HEK293T (cell line): Measurements from ENCODE around the gene DCAF11.

Source experiments
- CTCF ChIA-PET: fragments of 350-600 bp; formaldehyde crosslinking; extraction: SDS; loops from one replicate; lab custom pipeline; 2021; ENCODE audit warnings: antibody characterized with exemption, inconsistent platforms; lab: Yijun Ruan, JAX
- POLR2A ChIA-PET: fragments of 350-600 bp; formaldehyde crosslinking; extraction: SDS; loops from one replicate; lab custom pipeline; 2020; ENCODE audit warnings: antibody characterized with exemption, inconsistent platforms; lab: Yijun Ruan, JAX
- DNase-seq: peaks from one replicate; pipeline ENCODE4 v3.0.0; 2012; ENCODE audit warnings: mixed read lengths; ENCODE audit errors: extremely low spot score
- ARNT ChIP-seq: fragments of 450-650 bp; IDR thresholded peaks from 2 replicates; pipeline ENCODE4 v1.6.1; 2017; ENCODE audit warnings: mild to moderate bottlenecking
- BHLHE40 ChIP-seq: fragments of 450-650 bp; IDR thresholded peaks from 2 replicates; pipeline ENCODE4 v1.6.1; 2016; ENCODE audit warnings: mild to moderate bottlenecking, moderate library complexity, borderline replicate concordance
- CTBP1 ChIP-seq: fragments of 450-650 bp; IDR thresholded peaks from 2 replicates; pipeline ENCODE4 v1.6.1; 2016; ENCODE audit warnings: borderline replicate concordance
- ELF4 ChIP-seq: fragments of 450-650 bp; IDR thresholded peaks from 2 replicates; pipeline ENCODE4 v1.6.1; 2017; ENCODE audit warnings: antibody characterized with exemption
- FOXA1 ChIP-seq: fragments of 450-650 bp; IDR thresholded peaks from 2 replicates; pipeline ENCODE4 v1.6.1; 2016; ENCODE audit warnings: mild to moderate bottlenecking
- FOXK2 ChIP-seq: fragments of 450-650 bp; IDR thresholded peaks from 2 replicates; pipeline ENCODE4 v1.6.1; 2016; ENCODE audit warnings: mild to moderate bottlenecking
- FOXM1 ChIP-seq: fragments of 450-650 bp; IDR thresholded peaks from 2 replicates; pipeline ENCODE4 v1.6.1; 2017; ENCODE audit warnings: mild to moderate bottlenecking, borderline replicate concordance
- HDGF ChIP-seq: fragments of 450-650 bp; IDR thresholded peaks from 2 replicates; pipeline ENCODE4 v1.6.1; 2017; ENCODE audit warnings: antibody characterized with exemption, borderline replicate concordance
- L3MBTL2 ChIP-seq: fragments of 450-650 bp; conservative IDR thresholded peaks from 2 replicates; pipeline ENCODE4 v1.6.1; 2016; ENCODE audit warnings: mild to moderate bottlenecking
- LEF1 ChIP-seq: fragments of 450-650 bp; IDR thresholded peaks from 2 replicates; pipeline ENCODE4 v1.6.1; 2017; ENCODE audit warnings: mild to moderate bottlenecking, borderline replicate concordance
- NFRKB ChIP-seq: fragments of 450-650 bp; IDR thresholded peaks from 2 replicates; pipeline ENCODE4 v1.6.1; 2016; ENCODE audit warnings: mild to moderate bottlenecking, moderate library complexity
- SP1 ChIP-seq: fragments of 450-650 bp; IDR thresholded peaks from 2 replicates; pipeline ENCODE4 v1.6.1; 2017
- SUZ12 ChIP-seq: fragments of 450-650 bp; IDR thresholded peaks from 2 replicates; pipeline ENCODE4 v1.6.1; 2016; ENCODE audit warnings: mild to moderate bottlenecking
- TARDBP ChIP-seq: fragments of 450-650 bp; IDR thresholded peaks from 2 replicates; pipeline ENCODE4 v1.6.1; 2016
- ZNF384 ChIP-seq: fragments of 450-650 bp; IDR thresholded peaks from 2 replicates; pipeline ENCODE4 v1.6.1; 2016
- TF ChIP-seq, protein P1 (sequence below): fragments of 450-650 bp; IDR thresholded peaks from 2 replicates; pipeline ENCODE4 v1.6.1; 2016

Gene DCAF11

DNA sequence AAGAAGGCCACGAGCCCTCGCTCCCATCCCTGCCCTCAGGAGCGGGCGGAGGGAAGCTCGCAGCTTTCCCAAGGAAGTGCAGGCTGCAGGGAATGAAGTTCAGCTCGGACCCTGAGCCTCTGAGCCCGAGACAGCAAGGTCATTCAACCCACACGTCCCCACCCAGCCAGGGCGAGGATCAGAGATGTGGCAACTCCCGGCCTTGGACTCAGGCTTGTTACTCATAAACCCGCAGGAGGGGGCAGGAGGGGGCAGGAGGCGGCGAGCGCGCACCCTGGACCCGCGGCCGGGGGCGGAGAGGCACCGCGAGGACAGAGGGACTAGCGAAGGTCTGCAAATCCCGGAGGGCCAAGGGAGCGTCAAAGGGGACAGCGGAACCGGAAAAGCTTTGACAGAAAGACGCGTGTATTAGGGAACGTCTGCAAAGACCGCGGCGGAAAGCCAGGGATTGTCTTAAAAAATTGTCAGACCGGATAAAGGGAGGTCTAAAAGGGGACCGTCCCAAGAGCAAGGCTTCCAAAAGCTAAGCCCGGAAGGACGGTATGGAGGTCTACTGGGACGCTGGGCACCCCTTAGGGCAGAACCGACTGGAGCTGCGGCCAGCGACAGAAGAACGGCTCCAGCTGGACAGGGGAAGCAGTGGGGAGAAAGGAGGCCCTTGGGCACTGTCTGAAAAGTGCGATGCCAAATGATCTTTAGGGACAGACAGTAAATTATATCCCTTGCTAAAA, 611 bp upstream of the DCAF11 start:
- ChIA-PET CTCF (interaction anchor here (0.6 to 3.9 kb wide), 6 partner anchors 20 to 323 kb away, joined by 3 to 30 read pairs (median 4); partner anchors contain the start of genes IRF9, PCK2 and RNF31), POLR2A (interaction anchor here (0.7 to 4.6 kb wide), 42 partner anchors 9 to 813 kb away, joined by 3 to 65 read pairs (median 6); partner anchors contain the start of genes CARMIL3, CHMP4A, EMC9 and IPO4)
- DNase-seq: peak; percentile 72
- no peak for TF ChIP-seq BHLHE40
- TF ChIP-seq ELF4: 0 out of 2 replicates have a peak, but pooled peaks have one; percentile 6
- peak; percentile 70 for TF ChIP-seq L3MBTL2
- TF ChIP-seq, protein P1, sequence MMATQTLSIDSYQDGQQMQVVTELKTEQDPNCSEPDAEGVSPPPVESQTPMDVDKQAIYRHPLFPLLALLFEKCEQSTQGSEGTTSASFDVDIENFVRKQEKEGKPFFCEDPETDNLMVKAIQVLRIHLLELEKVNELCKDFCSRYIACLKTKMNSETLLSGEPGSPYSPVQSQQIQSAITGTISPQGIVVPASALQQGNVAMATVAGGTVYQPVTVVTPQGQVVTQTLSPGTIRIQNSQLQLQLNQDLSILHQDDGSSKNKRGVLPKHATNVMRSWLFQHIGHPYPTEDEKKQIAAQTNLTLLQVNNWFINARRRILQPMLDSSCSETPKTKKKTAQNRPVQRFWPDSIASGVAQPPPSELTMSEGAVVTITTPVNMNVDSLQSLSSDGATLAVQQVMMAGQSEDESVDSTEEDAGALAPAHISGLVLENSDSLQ: no peak

DNA sequence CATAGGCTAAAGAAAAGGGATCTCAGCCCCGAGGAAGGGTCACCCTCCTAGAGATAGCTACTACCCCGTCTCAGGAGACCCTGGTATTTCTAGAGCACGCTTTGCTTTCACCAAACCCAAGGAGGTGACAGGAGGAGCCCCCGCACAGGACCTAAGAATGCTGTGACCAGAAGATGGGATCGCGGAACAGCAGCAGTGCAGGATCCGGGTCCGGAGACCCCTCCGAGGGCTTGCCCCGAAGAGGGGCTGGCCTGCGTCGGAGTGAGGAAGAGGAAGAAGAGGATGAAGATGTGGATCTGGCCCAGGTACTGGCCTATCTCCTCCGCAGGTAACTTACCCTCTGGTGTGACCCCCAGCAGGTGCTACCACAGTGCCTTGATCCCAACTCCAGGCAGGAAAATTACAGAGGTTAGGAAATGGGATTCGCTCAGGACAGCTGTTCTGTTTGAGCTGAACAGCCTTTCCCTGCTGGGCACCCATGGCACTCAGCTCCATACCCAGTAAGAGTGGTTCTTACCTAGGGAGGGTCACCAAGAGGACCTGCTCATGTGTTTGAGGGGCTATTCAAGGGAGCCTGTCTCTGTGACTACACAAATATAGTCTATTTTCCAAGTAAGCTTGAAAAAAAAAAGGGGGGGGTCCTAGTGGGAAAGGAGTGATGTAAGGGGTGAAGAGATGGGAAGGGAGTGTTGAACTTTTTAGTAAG, 998 bp downstream of the DCAF11 start:
- POLR2A ChIA-PET: interaction anchor here (0.9 to 4.6 kb wide), 23 partner anchors 8 to 794 kb away, joined by 3 to 65 read pairs (median 13); partner anchors contain the start of genes EMC9, IPO4, PCK2 and PSME1
- DNase-seq: peak; percentile 16
- CTCF ChIA-PET: interaction anchor here (0.7 to 3.9 kb wide), 6 partner anchors 24 to 303 kb away, joined by 3 to 30 read pairs (median 4); partner anchors contain the start of genes IRF9 and RNF31
- TF ChIP-seq ARNT (no peak), FOXA1 (no peak), SUZ12 (no peak), NFRKB (no peak), TARDBP (no peak), L3MBTL2 (no peak), CTBP1 (no peak), LEF1 (no peak), ELF4 (no peak), HDGF (no peak), FOXK2 (no peak), ZNF384 (no peak), SP1 (no peak), BHLHE40 (no peak), FOXM1 (no peak)
- TF ChIP-seq, protein P1: no peak

DNA sequence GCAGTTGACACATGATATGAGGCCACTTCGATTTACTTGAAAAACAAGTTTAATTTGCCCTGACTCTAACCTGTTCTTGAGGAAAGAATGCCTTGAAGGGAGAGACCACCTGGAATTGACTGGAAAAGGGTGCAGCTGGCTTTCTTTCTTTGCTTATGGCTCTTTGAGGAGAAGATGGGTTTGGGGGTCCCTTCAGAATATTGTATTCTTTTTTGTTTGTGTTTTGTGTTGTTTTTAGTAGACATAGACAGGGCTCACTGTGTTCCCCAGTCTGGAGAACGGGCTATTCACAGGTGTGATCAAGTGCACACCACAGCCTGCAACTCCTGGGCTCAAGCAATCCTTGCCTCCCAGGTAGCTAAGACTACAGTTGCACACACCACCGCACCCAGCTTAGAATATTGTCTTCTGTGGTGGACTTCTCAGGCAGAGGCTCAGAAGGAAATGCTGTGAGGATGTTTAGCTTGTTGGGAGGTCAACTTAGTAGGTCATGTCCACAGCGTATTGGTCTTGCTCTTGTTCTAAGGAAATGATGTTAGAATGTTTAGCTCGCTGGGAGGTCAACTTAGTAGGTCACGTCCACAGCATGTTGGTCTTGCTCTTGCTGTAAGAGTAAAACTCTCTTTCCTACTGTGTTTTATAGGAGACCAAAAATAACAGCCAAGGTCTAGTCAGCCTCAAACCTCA, 1.7 kb downstream of the DCAF11 start:
- CTCF ChIA-PET: interaction anchor here (0.6 to 3.9 kb wide), 4 partner anchors 8 to 59 kb away, joined by 3 to 30 read pairs (median 3); partner anchors contain the start of genes IRF9 and PSME1
- POLR2A ChIA-PET: interaction anchor here (1.1 to 4.6 kb wide), 7 partner anchors 20 to 30 kb away, joined by 3 to 56 read pairs (median 12); partner anchors contain the start of genes EMC9, PCK2, PSME1 and PSME2
- no peak for DNase-seq
- TF ChIP-seq LEF1 (no peak), FOXK2 (no peak), TARDBP (no peak), HDGF (no peak), L3MBTL2 (no peak), SUZ12 (no peak), ELF4 (no peak), SP1 (no peak), FOXA1 (no peak), CTBP1 (no peak), BHLHE40 (no peak)
- TF ChIP-seq, protein P1: no peak

DNA sequence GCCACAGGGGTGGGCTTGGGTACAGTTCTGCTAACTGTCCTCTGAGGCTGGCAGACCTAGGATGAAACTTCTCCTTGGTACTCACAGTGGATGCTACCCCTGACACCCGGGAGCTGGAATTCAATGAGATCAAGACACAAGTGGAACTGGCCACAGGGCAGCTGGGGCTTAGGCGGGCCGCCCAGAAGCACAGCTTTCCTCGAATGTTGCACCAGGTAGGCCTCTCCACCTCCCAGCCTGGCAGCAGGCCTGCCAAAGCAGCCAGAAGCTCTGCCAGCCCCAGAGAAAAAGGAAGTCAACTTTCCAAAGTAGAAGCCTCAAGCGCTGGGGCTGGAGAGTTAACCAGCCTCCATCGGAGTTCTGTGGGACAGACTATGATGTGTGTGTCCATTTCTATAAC, 2.6 kb downstream of the DCAF11 start:
- DNase-seq: no peak
- TF ChIP-seq ZNF384 (no peak), ARNT (no peak), SP1 (no peak), L3MBTL2 (no peak), HDGF (no peak), FOXA1 (no peak)
- POLR2A ChIA-PET: interaction anchor here (1.1 to 4.6 kb wide), 5 partner anchors 19 to 29 kb away, joined by 3 to 56 read pairs (median 6); partner anchors contain the start of genes EMC9, PCK2, PSME1 and PSME2
- CTCF ChIA-PET: interaction anchor here (0.6 to 1.0 kb wide), 3 partner anchors 9 to 130 kb away, joined by 3 to 5 read pairs (median 3); partner anchors contain the start of gene PSME1

DNA sequence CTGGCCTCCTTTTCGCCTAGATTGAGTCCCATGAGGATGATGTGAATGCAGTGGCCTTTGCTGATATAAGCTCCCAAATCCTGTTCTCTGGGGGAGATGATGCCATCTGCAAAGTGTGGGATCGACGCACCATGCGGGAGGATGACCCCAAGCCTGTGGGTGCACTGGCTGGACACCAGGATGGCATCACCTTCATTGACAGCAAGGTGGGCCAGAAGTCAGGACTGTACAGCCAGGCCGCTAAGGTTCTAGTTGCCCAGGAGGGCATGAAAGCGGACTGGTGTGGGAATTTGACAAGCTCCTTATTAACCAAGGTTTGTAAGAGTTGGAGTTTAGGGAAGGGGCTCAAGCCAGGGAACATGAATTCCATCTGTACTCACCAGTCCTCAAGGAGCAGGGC, 5.1 kb downstream of the DCAF11 start:
- DNase-seq: no peak
- ChIA-PET CTCF (no interaction called here), POLR2A (no interaction called here)
- TF ChIP-seq SUZ12 (no peak), FOXA1 (no peak), L3MBTL2 (no peak), LEF1 (no peak), CTBP1 (no peak), ELF4 (no peak), BHLHE40 (no peak), ARNT (no peak), ZNF384 (no peak)
